ENCODE measurements around the gene ERN1. TPM values are rescaled to one million over a fixed set of nuclear protein-coding genes. Genes with fewer than 3 reads are reported as not detected.
"Not testable (repeated sequence)": the region's sequence is repeated elsewhere in the genome, so short reads cannot be mapped to it uniquely, and the experiment has no call there.

ERN1 gene
- total RNA-seq, 2 donors from 2014 or later: 9.0 to 13.7 TPM

- no peak for DNase-seq
- no peaks in the 10 kb centered on the region for H3K27me3 Mint-ChIP-seq (ENCODE audit: insufficient read depth)
- H3K9me3 Mint-ChIP-seq: no peaks in the 10 kb centered on the region
- Histone ChIP-seq H3K4me3 (ENCODE audit: low read length) (no peak overlapping the region), H3K9ac (ENCODE audit: extremely low read depth, low read length, poor library complexity, severe bottlenecking) (no peak overlapping the region), H3K9me3 (ENCODE audit: control insufficient read depth, low read length) (no peaks in the 10 kb centered on the region), H3K27me3 (ENCODE audit: control insufficient read depth, insufficient read depth, low read length, poor library complexity, severe bottlenecking) (no peaks in the 10 kb centered on the region), H3K4me1 (ENCODE audit: control insufficient read depth, insufficient read depth, low read length) (no peaks in the 10 kb centered on the region), H3K27ac (ENCODE audit: low read depth, low read length) (no peak overlapping the region), H3K36me3 (ENCODE audit: control insufficient read depth, insufficient read depth, low read length) (peaks cover 7% of the 10 kb centered on the region)
- 75 to 78% methylated on average over 3 to 4 of the region's 4 CpGs for WGBS, 2 experiments (ENCODE audit: insufficient coverage in 1 of 2, insufficient read length in 1 of 2)
- no peak overlapping the region for H3K4me3 Mint-ChIP-seq
- no peak overlapping the region for H3K27ac Mint-ChIP-seq
- TF ChIP-seq, protein P1, sequence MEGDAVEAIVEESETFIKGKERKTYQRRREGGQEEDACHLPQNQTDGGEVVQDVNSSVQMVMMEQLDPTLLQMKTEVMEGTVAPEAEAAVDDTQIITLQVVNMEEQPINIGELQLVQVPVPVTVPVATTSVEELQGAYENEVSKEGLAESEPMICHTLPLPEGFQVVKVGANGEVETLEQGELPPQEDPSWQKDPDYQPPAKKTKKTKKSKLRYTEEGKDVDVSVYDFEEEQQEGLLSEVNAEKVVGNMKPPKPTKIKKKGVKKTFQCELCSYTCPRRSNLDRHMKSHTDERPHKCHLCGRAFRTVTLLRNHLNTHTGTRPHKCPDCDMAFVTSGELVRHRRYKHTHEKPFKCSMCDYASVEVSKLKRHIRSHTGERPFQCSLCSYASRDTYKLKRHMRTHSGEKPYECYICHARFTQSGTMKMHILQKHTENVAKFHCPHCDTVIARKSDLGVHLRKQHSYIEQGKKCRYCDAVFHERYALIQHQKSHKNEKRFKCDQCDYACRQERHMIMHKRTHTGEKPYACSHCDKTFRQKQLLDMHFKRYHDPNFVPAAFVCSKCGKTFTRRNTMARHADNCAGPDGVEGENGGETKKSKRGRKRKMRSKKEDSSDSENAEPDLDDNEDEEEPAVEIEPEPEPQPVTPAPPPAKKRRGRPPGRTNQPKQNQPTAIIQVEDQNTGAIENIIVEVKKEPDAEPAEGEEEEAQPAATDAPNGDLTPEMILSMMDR (conservative IDR thresholded peaks at IDR 0.05): no peak
- H3K4me1 Mint-ChIP-seq: no peaks in the 10 kb centered on the region
- peaks cover 20% of the 10 kb centered on the region for H3K36me3 Mint-ChIP-seq (ENCODE audit: low read depth)
These were observed 40.3 kb upstream of the ERN1 start for GRCh38 chr17:64170286-64170685.

- H3K4me3 ChIP-seq (ENCODE audit: low read length); H3K27ac ChIP-seq (ENCODE audit: low read depth, low read length); H3K4me3 Mint-ChIP-seq; H3K36me3 ChIP-seq (ENCODE audit: control insufficient read depth, insufficient read depth, low read length); DNase-seq; H3K27me3 ChIP-seq (ENCODE audit: control insufficient read depth, insufficient read depth, low read length, poor library complexity, severe bottlenecking); H3K9me3 ChIP-seq (ENCODE audit: control insufficient read depth, low read length); H3K4me1 Mint-ChIP-seq; H3K9ac ChIP-seq (ENCODE audit: extremely low read depth, low read length, poor library complexity, severe bottlenecking); H3K9me3 Mint-ChIP-seq; H3K4me1 ChIP-seq (ENCODE audit: control insufficient read depth, insufficient read depth, low read length); H3K27me3 Mint-ChIP-seq (ENCODE audit: insufficient read depth); H3K27ac Mint-ChIP-seq: not testable (repeated sequence)
- peaks cover 20% of the 10 kb centered on the region for H3K36me3 Mint-ChIP-seq (ENCODE audit: low read depth)
- WGBS, 2 experiments (ENCODE audit: insufficient coverage in 1 of 2, insufficient read length in 1 of 2): 95 to 100% methylated on average over 2 to 3 of the region's 3 CpGs
These were observed 37.7 kb upstream of the ERN1 start for GRCh38 chr17:64167666-64168065.

- Histone ChIP-seq H3K36me3 (ENCODE audit: control insufficient read depth, insufficient read depth, low read length) (peaks cover 6% of the 10 kb centered on the region), H3K9ac (ENCODE audit: extremely low read depth, low read length, poor library complexity, severe bottlenecking) (no peak overlapping the region), H3K4me3 (ENCODE audit: low read length) (no peak overlapping the region), H3K27me3 (ENCODE audit: control insufficient read depth, insufficient read depth, low read length, poor library complexity, severe bottlenecking) (no peaks in the 10 kb centered on the region), H3K4me1 (ENCODE audit: control insufficient read depth, insufficient read depth, low read length) (no peaks in the 10 kb centered on the region), H3K9me3 (ENCODE audit: control insufficient read depth, low read length) (no peaks in the 10 kb centered on the region), H3K27ac (ENCODE audit: low read depth, low read length) (no peak overlapping the region)
- DNase-seq: no peak
- TF ChIP-seq, protein P1 (conservative IDR thresholded peaks at IDR 0.05): no peak
- Mint-ChIP-seq H3K27ac (no peak overlapping the region), H3K4me1 (peaks cover 2% of the 10 kb centered on the region), H3K9me3 (no peaks in the 10 kb centered on the region), H3K36me3 (ENCODE audit: low read depth) (peaks cover 18% of the 10 kb centered on the region), H3K4me3 (no peak overlapping the region), H3K27me3 (ENCODE audit: insufficient read depth) (no peaks in the 10 kb centered on the region)
- WGBS, 2 experiments (ENCODE audit: insufficient coverage in 1 of 2, insufficient read length in 1 of 2): 90% methylated on average over 2 to 3 of the region's 3 CpGs
These were observed 36.9 kb upstream of the ERN1 start for GRCh38 chr17:64166876-64167275.

GRCh38 chr17:64165347-64165746, 35.4 kb upstream of the ERN1 start:
- Histone ChIP-seq H3K27me3 (ENCODE audit: control insufficient read depth, insufficient read depth, low read length, poor library complexity, severe bottlenecking) (no peaks in the 10 kb centered on the region), H3K36me3 (ENCODE audit: control insufficient read depth, insufficient read depth, low read length) (no peaks in the 10 kb centered on the region), H3K4me1 (ENCODE audit: control insufficient read depth, insufficient read depth, low read length) (no peaks in the 10 kb centered on the region), H3K9me3 (ENCODE audit: control insufficient read depth, low read length) (no peaks in the 10 kb centered on the region), H3K9ac (ENCODE audit: extremely low read depth, low read length, poor library complexity, severe bottlenecking) (no peak overlapping the region), H3K27ac (ENCODE audit: low read depth, low read length) (no peak overlapping the region), H3K4me3 (ENCODE audit: low read length) (no peak overlapping the region)
- Mint-ChIP-seq H3K4me1 (peaks cover 5% of the 10 kb centered on the region), H3K9me3 (no peaks in the 10 kb centered on the region), H3K27me3 (ENCODE audit: insufficient read depth) (no peaks in the 10 kb centered on the region), H3K4me3 (no peak overlapping the region), H3K36me3 (ENCODE audit: low read depth) (peaks cover 9% of the 10 kb centered on the region), H3K27ac (no peak overlapping the region)
- DNase-seq: no peak
- TF ChIP-seq, protein P1 (conservative IDR thresholded peaks at IDR 0.05): no peak
- WGBS, 2 experiments (ENCODE audit: insufficient coverage in 1 of 2, insufficient read length in 1 of 2): 85 to 100% methylated on average over 3 to 4 of the region's 4 CpGs
